ENCODE measurements around the gene TMEM88.
A peak's percentile ranks its signal among the peaks of the same experiment; 100 is the strongest.

TMEM88 gene

GRCh38 chr17:7884581-7885366, 29.9 kb downstream of the TMEM88 start:
- peak; percentile 21 for DNase-seq (ENCODE audit: low read depth)

- DNase-seq (ENCODE audit: low read depth), result peak; percentile 61
These were observed 30.7 kb downstream of the TMEM88 start for GRCh38 chr17:7885367-7886226.

DNA sequence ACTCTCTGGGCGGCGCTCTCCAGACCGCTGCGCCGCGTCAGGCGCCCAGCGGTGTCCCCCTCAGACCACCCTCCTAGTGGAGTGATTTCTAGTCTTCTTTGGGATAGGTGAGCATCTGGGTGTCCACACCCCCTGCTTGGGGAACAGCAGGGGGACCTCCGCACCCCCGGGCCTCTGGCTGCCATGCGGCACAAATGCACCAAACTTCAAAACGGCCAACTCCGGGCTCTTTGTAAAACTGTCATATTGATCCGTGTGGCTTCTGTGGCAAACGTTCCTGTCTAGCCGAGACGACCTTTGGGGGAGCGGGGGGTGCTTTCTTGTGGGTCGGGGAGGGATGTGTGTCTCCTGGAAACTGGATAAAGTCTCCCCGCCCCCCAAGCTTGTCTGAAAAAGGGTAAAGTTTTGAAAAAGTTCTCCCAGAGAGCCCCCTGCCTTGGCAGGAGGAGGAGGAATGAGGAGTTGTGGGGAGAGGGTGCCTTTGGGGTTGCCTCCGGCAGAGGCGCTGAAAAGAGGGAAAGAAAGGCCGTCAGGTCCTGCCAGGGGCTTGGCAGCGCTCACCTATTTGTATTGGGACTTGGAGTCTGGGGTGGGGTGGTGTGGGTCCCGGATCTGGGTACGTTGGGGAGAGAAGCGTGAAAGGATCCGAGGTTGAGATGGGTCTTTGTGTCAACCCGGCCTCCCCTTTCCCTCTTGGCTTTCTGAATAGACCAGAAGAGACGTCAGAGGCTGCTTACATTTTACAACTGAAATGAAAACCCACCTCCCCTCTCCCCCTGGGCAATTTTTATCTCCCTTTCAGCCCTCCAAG, 31.6 kb downstream of the TMEM88 start:
- peak; percentile 31 for DNase-seq (ENCODE audit: low read depth)

- DNase-seq (ENCODE audit: low read depth), result no peak
These were observed 32.2 kb downstream of the TMEM88 start for GRCh38 chr17:7887038-7887481.

DNA sequence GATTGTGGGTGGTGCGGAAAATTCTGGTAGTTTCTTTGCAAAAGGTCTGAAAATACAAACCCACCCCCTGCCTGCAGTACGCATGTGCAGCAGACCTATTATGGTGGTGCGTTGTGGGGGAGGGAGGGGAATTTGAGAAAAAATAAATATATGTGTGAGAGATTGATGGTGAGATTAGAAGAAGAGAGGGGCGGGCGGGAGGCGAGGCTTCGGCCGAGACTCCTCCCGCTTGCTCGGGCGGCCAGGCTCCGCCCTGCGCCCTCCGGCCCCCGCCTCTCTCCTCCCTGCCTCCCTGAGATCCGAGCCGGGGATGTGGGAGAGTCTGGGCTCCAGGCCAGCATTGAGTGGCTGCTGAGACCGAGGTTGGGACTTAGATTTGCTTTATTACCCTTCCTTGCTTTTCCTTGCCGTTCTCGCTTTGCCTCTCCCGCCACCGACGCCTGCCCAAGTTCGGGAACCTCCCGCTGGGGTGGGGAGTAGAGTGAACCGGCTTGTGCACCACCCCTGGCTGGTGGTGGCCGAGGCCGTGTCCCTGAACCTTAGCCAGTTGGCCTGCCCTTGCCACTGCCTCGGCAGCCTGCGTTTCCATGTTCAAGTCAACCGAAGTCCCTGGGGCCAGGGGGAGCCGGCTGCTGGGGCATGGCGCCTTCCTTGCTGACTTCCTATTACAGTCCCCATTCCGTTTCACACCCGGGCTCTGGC, 32.8 kb downstream of the TMEM88 start:
- peak; percentile 98 for DNase-seq (ENCODE audit: low read depth)

- DNase-seq (ENCODE audit: low read depth), result no peak
These were observed 33.5 kb downstream of the TMEM88 start, which contains the start of gene CHD3 for GRCh38 chr17:7888184-7888920. TSS of gene CHD3 (plus strand) at chr17:7888789. CDS start at chr17:7889001, 212 bp downstream.

GRCh38 chr17:7889166-7889955, 34.5 kb downstream of the TMEM88 start:
- peak; percentile 94 for DNase-seq (ENCODE audit: low read depth)

DNA sequence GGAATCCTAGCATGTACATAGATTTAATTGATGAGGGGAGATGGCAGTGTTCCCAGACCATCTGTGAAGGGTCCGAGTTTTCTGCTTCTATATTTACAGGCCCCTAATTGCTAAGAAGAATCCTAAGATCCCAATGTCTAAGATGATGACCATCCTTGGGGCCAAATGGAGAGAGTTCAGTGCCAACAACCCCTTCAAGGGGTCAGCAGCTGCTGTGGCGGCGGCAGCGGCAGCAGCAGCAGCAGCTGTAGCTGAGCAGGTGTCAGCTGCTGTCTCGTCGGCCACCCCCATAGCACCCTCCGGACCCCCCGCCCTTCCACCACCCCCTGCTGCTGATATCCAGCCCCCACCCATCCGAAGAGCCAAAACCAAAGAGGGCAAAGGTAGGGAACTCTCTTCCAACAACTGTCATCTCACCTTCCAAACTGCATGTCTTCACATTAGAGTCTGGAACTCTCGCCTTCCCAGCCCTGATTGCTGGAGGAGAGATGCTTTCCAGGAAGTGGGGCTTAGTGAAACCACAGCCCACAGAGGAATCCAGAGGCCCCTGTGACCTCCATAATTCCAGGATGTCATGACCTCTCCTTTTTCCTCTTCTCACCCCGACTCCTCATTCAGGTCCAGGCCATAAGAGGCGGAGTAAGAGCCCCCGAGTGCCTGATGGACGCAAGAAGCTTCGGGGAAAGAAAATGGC, 38.5 kb downstream of the TMEM88 start:
- no peak for DNase-seq (ENCODE audit: low read depth)

DNA sequence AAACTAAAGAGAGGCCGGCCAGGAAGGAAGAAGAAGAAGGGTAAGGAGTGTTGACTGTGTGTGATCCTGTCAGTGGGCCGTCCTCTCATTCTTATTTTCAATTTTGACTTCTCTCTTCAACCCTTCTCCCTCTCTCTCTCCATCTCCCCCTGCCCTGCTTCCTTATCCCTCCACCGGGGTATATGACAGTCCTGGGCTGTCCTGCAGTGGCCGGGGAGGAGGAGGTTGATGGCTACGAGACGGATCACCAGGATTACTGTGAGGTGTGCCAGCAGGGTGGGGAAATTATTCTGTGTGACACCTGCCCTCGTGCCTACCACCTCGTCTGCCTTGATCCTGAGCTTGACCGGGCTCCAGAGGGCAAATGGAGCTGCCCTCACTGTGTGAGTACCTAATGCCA, 39.4 kb downstream of the TMEM88 start:
- DNase-seq (ENCODE audit: low read depth), result no peak

DNA sequence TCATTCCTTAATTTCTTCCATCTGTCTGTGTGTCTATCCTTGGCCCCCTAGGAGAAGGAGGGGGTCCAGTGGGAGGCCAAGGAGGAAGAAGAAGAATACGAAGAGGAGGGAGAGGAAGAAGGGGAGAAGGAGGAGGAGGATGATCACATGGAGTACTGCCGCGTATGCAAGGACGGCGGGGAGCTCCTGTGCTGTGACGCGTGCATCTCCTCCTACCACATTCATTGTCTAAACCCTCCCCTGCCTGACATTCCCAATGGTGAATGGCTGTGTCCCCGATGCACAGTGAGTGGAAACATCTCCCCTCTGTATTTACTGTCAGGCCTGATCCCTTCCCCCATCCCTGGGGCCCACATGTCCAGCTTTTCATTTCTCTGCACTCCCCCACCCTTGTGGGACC, 40.0 kb downstream of the TMEM88 start:
- DNase-seq (ENCODE audit: low read depth), result no peak

GRCh38 chr17:7897090-7897489, 42.2 kb downstream of the TMEM88 start:
- DNase-seq (ENCODE audit: low read depth), result no peak

- peak; percentile 70 for DNase-seq (ENCODE audit: low read depth)
These were observed 42.9 kb downstream of the TMEM88 start for GRCh38 chr17:7897773-7898172.

DNA sequence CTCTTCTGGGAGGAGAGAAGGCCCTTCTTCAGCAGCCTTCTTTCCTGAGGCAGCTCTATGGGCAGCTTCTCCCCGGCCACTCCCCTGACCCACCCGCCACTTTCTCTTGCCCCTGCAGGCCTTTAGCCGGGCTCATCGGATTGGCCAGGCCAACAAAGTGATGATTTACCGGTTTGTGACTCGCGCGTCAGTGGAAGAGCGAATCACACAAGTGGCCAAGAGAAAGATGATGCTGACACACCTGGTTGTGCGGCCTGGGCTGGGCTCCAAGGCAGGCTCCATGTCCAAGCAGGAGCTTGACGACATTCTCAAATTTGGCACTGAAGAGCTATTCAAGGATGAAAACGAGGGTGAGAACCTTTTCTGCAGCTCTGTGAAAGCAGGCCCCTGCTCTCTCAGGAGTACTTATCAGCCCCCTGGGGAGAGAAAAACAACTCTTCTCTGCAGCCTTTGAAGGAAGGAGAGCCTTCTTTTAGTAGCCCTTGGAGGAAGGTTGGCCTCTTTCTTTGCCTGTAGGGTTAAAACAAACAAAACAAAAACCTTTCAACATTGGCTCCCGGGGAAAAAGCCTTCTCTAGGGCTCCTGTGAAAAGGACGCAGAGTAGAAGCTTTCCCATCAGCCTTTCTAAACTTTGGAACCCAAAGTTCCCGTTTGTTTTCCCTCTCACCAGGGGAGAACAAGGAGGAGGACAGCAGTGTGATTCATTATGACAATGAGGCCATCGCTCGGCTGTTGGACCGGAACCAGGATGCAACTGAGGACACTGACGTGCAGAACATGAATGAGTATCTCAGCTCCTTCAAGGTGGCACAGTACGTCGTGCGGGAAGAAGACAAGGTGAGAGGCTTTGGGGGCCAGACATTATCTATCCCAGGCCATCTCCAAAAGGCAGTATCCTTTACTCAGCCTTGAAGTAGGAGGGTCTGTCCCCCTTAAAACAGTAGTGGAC, 48.6 kb downstream of the TMEM88 start:
- DNase-seq (ENCODE audit: low read depth), result no peak
